ENCODE results near the gene ATP11C.

Gene ATP11C

DNA sequence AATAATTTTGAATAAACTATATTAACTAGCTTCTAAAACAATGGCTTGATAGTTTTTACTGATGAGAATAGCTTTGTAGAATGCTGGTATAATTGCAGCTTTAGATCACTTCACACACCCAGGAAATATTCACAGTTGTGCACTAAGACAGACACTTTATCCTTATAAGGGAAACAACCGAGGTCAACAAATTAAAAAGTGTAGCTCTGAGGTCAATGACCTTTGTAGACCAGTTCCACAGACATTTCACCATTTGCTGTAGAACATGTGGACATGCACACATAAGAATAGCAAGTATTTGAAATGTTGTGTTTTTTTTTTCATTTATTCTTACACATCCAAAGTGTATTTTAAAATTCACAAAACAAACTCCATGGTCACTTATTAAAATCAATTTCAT, 148.9 kb downstream of the ATP11C start:
- Histone ChIP-seq H3K9ac (ENCODE audit: low read length) (no peak overlapping the region), H3K27me3 (ENCODE audit: control insufficient read depth, insufficient read depth, low read length) (no peaks in the 10 kb centered on the region), H3K4me3 (ENCODE audit: low read length) (no peak overlapping the region), H3K36me3 (ENCODE audit: control insufficient read depth, insufficient read depth, low read length) (no peaks in the 10 kb centered on the region), H3K4me1 (ENCODE audit: control insufficient read depth, insufficient read depth, low read length) (no peaks in the 10 kb centered on the region), H3K9me3 (ENCODE audit: control insufficient read depth, low read length) (no peaks in the 10 kb centered on the region)

- Histone ChIP-seq H3K36me3 (ENCODE audit: control insufficient read depth, insufficient read depth, low read length) (no peaks in the 10 kb centered on the region), H3K4me1 (ENCODE audit: control insufficient read depth, insufficient read depth, low read length) (no peaks in the 10 kb centered on the region), H3K4me3 (ENCODE audit: low read length) (no peak overlapping the region), H3K9me3 (ENCODE audit: control insufficient read depth, low read length) (no peaks in the 10 kb centered on the region), H3K9ac (ENCODE audit: low read length) (no peak overlapping the region), H3K27me3 (ENCODE audit: control insufficient read depth, insufficient read depth, low read length) (no peaks in the 10 kb centered on the region)
Measured at GRCh38 chrX:139783030-139783429, 149.8 kb downstream of the ATP11C start.

DNA sequence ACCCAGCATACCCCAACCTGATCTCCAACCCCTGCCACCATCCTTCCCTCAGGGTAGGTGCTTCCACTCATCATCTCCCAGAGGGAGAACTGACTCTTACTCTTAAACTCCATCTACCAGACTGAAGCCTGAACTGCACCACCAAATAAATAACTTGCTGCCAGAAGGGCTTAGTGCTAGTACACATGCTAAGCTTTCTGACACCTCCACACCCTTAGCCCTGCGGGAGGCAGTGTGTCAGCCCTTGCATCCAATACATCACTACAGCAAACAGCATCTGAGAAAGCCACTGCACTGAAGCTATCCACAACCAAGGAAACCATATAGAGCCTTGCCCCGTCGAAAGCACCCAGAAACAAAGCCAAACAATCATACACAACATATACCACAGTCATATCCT, 156.3 kb downstream of the ATP11C start:
- H3K4me3 ChIP-seq (ENCODE audit: low read length), result no peak overlapping the region

GRCh38 chrX:139770366-139770765, 162.5 kb downstream of the ATP11C start:
- Histone ChIP-seq H3K9ac (ENCODE audit: low read length) (no peak overlapping the region), H3K4me3 (ENCODE audit: low read length) (no peak overlapping the region), H3K9me3 (ENCODE audit: control insufficient read depth, low read length) (no peaks in the 10 kb centered on the region), H3K4me1 (ENCODE audit: control insufficient read depth, insufficient read depth, low read length) (no peaks in the 10 kb centered on the region), H3K36me3 (ENCODE audit: control insufficient read depth, insufficient read depth, low read length) (no peaks in the 10 kb centered on the region), H3K27me3 (ENCODE audit: control insufficient read depth, insufficient read depth, low read length) (no peaks in the 10 kb centered on the region)

More for the DNA sequence above, 156.3 kb downstream of the ATP11C start:
- H3K9ac ChIP-seq (ENCODE audit: low read length), result no peak overlapping the region
- H3K27me3 ChIP-seq (ENCODE audit: control insufficient read depth, insufficient read depth, low read length), result no peaks in the 10 kb centered on the region
- H3K9me3 ChIP-seq (ENCODE audit: control insufficient read depth, low read length), result no peaks in the 10 kb centered on the region
- no peaks in the 10 kb centered on the region for H3K36me3 ChIP-seq (ENCODE audit: control insufficient read depth, insufficient read depth, low read length)
- no peaks in the 10 kb centered on the region for H3K4me1 ChIP-seq (ENCODE audit: control insufficient read depth, insufficient read depth, low read length)

- Histone ChIP-seq H3K36me3 (ENCODE audit: control insufficient read depth, insufficient read depth, low read length) (no peaks in the 10 kb centered on the region), H3K27me3 (ENCODE audit: control insufficient read depth, insufficient read depth, low read length) (no peaks in the 10 kb centered on the region), H3K4me1 (ENCODE audit: control insufficient read depth, insufficient read depth, low read length) (peaks cover 6% of the 10 kb centered on the region), H3K9me3 (ENCODE audit: control insufficient read depth, low read length) (no peaks in the 10 kb centered on the region), H3K4me3 (ENCODE audit: low read length) (no peak overlapping the region), H3K9ac (ENCODE audit: low read length) (no peak overlapping the region)
Measured at GRCh38 chrX:139766545-139766983, 166.3 kb downstream of the ATP11C start.

DNA sequence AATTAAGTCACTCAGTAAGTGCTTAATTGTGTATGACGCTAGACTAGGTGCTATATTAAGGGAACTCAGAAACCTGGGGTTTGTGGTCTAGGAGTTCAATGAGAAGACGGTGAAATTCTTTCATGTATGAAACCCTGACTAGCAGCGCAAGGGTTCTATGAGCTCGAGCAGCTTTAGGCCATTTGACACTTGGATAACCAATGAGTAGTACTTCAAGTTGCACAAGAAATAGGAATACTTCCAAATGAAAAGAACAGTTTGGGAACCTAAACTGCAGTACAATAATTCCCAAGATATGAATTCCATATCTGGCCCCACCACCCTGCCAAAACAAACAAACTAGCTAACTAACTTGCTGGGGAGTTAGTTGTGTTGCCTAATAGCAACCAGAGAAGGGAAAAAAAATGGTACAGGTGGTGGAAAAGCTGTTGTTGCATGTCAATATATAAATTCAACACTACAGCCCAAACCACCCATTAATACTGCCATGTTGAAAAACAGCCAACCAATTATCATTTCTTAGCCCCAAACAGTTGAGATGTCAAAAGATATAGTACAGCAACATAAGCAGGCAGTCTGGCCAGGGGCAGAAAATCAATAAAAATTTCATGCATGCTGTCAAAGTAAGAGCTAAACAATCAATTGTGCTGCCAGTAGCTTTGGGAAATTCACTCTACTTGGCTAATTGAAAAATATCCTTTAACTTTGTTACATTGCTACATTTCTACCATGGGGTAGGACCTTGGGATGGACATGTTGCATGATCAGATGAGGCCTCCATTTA, 170.3 kb downstream of the ATP11C start:
- Histone ChIP-seq H3K4me3 (ENCODE audit: low read length) (no peak overlapping the region), H3K27me3 (ENCODE audit: control insufficient read depth, insufficient read depth, low read length) (no peaks in the 10 kb centered on the region), H3K9me3 (ENCODE audit: control insufficient read depth, low read length) (no peaks in the 10 kb centered on the region), H3K36me3 (ENCODE audit: control insufficient read depth, insufficient read depth, low read length) (no peaks in the 10 kb centered on the region), H3K4me1 (ENCODE audit: control insufficient read depth, insufficient read depth, low read length) (peaks cover 6% of the 10 kb centered on the region), H3K9ac (ENCODE audit: low read length) (no peak overlapping the region)

GRCh38 chrX:139759637-139760036, 173.2 kb downstream of the ATP11C start:
- Histone ChIP-seq H3K4me1 (ENCODE audit: control insufficient read depth, insufficient read depth, low read length) (peaks cover 6% of the 10 kb centered on the region), H3K9me3 (ENCODE audit: control insufficient read depth, low read length) (no peaks in the 10 kb centered on the region), H3K36me3 (ENCODE audit: control insufficient read depth, insufficient read depth, low read length) (no peaks in the 10 kb centered on the region), H3K27me3 (ENCODE audit: control insufficient read depth, insufficient read depth, low read length) (no peaks in the 10 kb centered on the region), H3K4me3 (ENCODE audit: low read length) (no peak overlapping the region), H3K9ac (ENCODE audit: low read length) (no peak overlapping the region)

- no peaks in the 10 kb centered on the region for H3K9me3 ChIP-seq (ENCODE audit: control insufficient read depth, low read length)
- no peaks in the 10 kb centered on the region for H3K27me3 ChIP-seq (ENCODE audit: control insufficient read depth, insufficient read depth, low read length)
- no peak overlapping the region for H3K9ac ChIP-seq (ENCODE audit: low read length)
- H3K4me1 ChIP-seq (ENCODE audit: control insufficient read depth, insufficient read depth, low read length), result peaks cover 6% of the 10 kb centered on the region
- H3K36me3 ChIP-seq (ENCODE audit: control insufficient read depth, insufficient read depth, low read length), result no peaks in the 10 kb centered on the region
- H3K4me3 ChIP-seq (ENCODE audit: low read length), result no peak overlapping the region
Measured at GRCh38 chrX:139758809-139759208, 174.0 kb downstream of the ATP11C start.

- Histone ChIP-seq H3K4me3 (ENCODE audit: low read length) (no peak overlapping the region), H3K9ac (ENCODE audit: low read length) (no peak overlapping the region), H3K27me3 (ENCODE audit: control insufficient read depth, insufficient read depth, low read length) (no peaks in the 10 kb centered on the region), H3K4me1 (ENCODE audit: control insufficient read depth, insufficient read depth, low read length) (peaks cover 6% of the 10 kb centered on the region), H3K9me3 (ENCODE audit: control insufficient read depth, low read length) (no peaks in the 10 kb centered on the region), H3K36me3 (ENCODE audit: control insufficient read depth, insufficient read depth, low read length) (no peaks in the 10 kb centered on the region)
Measured at GRCh38 chrX:139758250-139758649, 174.6 kb downstream of the ATP11C start.

GRCh38 chrX:139751053-139751452, 181.8 kb downstream of the ATP11C start:
- H3K9ac ChIP-seq (ENCODE audit: low read length), result no peak overlapping the region
- no peaks in the 10 kb centered on the region for H3K36me3 ChIP-seq (ENCODE audit: control insufficient read depth, insufficient read depth, low read length)
- no peaks in the 10 kb centered on the region for H3K4me1 ChIP-seq (ENCODE audit: control insufficient read depth, insufficient read depth, low read length)
- no peak overlapping the region for H3K4me3 ChIP-seq (ENCODE audit: low read length)
- no peaks in the 10 kb centered on the region for H3K27me3 ChIP-seq (ENCODE audit: control insufficient read depth, insufficient read depth, low read length)
- H3K9me3 ChIP-seq (ENCODE audit: control insufficient read depth, low read length), result no peaks in the 10 kb centered on the region

DNA sequence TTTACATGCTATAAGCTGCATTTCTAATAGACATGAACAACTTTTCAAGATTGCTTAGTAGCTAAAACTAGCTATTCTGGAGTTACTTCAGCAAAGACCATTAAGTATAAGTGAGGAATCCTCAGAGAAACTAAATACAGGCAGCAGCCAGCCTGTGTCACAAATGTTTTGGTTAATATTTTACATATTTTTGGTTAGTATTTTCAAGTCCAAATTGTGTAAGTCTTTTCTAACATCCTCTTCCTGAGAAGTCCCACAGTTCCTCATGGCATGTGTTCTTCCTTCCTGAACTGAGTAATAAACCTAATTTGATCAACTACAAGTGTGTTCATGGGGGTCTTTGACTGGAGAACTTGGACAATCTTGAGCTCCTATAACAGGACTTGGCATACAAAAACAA, 182.5 kb downstream of the ATP11C start:
- H3K9me3 ChIP-seq (ENCODE audit: control insufficient read depth, low read length), result no peaks in the 10 kb centered on the region
- H3K27me3 ChIP-seq (ENCODE audit: control insufficient read depth, insufficient read depth, low read length), result no peaks in the 10 kb centered on the region
- no peak overlapping the region for H3K9ac ChIP-seq (ENCODE audit: low read length)
- H3K4me1 ChIP-seq (ENCODE audit: control insufficient read depth, insufficient read depth, low read length), result no peaks in the 10 kb centered on the region
- no peaks in the 10 kb centered on the region for H3K36me3 ChIP-seq (ENCODE audit: control insufficient read depth, insufficient read depth, low read length)
- H3K4me3 ChIP-seq (ENCODE audit: low read length), result no peak overlapping the region

DNA sequence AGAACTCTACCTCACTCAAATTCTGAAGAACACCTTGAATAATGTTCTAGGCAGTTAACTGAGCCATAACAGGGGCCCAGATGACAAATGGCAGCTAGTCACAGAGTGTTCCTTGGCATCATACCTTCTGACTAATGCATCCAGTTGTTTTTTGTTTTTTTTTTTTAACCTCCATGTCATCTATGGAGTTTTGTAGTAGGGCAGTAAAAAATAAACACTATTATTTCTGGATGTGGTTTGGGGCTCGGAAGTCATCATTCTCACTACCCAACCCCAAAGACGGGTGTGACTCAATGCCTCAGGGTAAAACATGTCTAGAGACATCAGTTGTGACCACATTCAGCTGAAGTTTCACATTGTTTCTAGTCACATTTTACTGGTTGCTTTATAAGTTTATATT, 193.7 kb downstream of the ATP11C start:
- no peaks in the 10 kb centered on the region for H3K4me1 ChIP-seq (ENCODE audit: control insufficient read depth, insufficient read depth, low read length)
- no peak overlapping the region for H3K4me3 ChIP-seq (ENCODE audit: low read length)
- H3K36me3 ChIP-seq (ENCODE audit: control insufficient read depth, insufficient read depth, low read length), result no peaks in the 10 kb centered on the region
- no peaks in the 10 kb centered on the region for H3K9me3 ChIP-seq (ENCODE audit: control insufficient read depth, low read length)
- no peaks in the 10 kb centered on the region for H3K27me3 ChIP-seq (ENCODE audit: control insufficient read depth, insufficient read depth, low read length)
- no peak overlapping the region for H3K9ac ChIP-seq (ENCODE audit: low read length)

GRCh38 chrX:139738581-139738980, 194.3 kb downstream of the ATP11C start:
- H3K27me3 ChIP-seq (ENCODE audit: control insufficient read depth, insufficient read depth, low read length), result no peaks in the 10 kb centered on the region
- no peak overlapping the region for H3K9ac ChIP-seq (ENCODE audit: low read length)
- no peaks in the 10 kb centered on the region for H3K36me3 ChIP-seq (ENCODE audit: control insufficient read depth, insufficient read depth, low read length)
- H3K4me3 ChIP-seq (ENCODE audit: low read length), result no peak overlapping the region
- no peaks in the 10 kb centered on the region for H3K4me1 ChIP-seq (ENCODE audit: control insufficient read depth, insufficient read depth, low read length)
- H3K9me3 ChIP-seq (ENCODE audit: control insufficient read depth, low read length), result no peaks in the 10 kb centered on the region

All from mucosa of stomach (tissue), 1 donor.